ENCODE results near the gene UNK.
"Not testable (repeated sequence)": the region's sequence is repeated elsewhere in the genome, so short reads cannot be mapped to it uniquely, and the experiment has no call there.

UNK gene

DNA sequence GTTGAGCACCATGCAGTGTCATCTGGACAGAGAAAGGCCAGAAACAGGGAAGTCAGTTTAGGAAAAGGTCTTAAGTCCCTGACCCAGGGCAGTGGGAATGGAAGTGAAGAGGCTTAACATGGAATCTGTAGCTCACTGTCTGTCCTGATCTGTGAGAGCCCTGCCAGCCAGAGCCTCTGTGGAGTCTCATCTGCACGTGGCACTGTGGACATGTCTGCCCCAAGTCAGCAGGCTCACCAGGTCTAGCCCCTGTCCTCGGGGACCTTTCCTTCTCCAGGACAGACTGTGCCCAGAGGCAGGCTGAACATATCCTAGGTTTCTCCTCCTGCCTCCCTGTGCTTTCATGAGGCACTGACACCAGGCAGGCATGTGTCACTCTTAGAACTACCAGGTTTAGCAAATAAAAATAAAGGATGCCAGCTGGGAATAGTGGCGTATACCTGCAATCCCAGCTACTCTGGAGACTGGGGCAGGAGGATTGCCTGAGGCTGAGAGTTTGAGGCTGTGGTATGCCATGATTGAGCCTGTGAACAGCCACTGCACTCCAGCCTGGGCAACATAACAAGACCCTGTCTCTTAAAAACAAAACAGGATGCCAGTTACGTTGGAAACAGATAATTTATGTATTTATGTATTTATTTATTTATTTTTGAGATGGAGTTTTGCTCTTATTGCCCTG lies 22.4 kb downstream of the UNK start:
- no peak for DNase-seq
- no peak for ATAC-seq

DNA sequence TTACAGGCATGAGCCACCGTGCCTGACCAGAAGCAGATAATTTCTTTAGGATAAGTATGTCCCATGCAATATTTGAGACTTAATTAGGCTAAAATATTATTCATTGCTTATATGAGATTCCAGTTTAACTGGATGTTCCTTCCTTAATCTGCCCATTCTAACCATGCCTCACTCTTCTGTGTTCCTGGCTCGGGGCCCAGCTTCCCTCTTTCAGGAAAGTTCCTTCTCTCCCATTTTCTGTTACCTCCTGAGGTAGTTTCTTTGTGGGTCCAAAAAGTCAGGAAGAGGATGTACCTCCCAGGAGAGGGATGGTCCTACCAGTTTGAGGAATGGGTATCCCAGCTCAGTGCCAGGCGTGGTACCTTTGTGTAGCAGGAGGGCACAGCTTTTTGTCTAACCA lies 23.3 kb downstream of the UNK start:
- DNase-seq (no peak), ATAC-seq (no peak)

DNA sequence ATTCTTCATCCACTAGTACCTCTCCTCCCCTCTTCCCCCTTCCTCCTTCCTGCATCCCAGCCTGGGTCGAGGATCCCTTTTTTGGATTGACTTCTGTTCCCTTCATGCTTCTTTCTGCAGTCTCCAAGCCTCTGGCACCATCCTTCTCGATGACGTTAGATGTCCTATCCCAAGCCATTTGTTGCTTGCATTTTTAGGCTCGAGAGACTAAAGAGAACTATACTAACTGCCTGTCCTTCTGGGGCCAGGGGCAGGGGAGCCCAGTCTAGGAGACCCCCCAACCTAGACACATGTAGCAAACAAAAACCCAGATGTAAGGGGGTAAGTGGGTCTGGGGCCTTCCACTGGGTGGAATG lies 23.9 kb downstream of the UNK start:
- ATAC-seq, result no peak
- DNase-seq, result no peak

- no peak for DNase-seq
- no peak for ATAC-seq
Observed at GRCh38 chr17:75808905-75809621, 24.5 kb downstream of the UNK start.

DNA sequence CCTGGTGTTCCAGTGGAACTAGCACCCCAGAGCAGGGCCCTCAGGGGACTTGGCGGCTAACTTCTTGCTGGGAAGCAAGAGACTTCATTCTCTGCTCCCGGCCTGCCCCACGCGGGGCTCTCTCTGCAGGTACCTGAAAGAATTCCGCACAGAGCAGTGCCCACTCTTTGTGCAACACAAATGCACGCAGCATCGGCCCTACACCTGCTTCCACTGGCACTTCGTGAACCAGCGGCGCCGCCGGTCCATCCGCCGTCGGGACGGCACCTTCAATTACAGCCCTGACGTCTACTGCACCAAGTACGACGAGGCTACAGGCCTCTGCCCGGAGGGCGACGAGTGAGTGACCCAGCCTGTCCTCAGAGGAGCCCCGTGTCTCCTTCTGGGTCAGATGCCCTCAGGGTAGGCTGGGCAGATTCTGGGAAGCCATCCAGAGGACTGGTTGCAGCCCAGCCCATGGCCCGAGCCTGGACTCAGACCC lies 25.1 kb downstream of the UNK start:
- DNase-seq, result no peak
- no peak for ATAC-seq

DNA sequence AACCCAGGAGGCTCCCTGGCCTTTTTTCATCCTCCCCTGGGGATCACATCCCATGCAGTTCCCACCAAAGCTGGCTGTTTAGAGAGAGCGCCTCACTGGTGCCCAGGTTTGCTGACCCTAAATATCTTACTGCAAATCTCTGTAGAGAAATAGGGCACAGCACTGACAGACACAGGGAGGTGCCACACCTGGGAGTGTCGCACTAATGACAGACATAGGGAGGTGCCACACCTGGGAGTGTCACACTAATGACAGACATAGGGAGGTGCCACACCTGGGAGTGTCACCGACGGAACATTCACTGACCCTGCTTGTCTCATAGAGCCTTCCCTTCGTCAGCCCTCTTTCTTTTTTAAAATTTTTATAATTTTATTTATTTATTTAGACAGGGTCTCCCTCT lies 25.6 kb downstream of the UNK start:
- ATAC-seq (no peak), DNase-seq (no peak)

GRCh38 chr17:75810756-75811155 lies 26.1 kb downstream of the UNK start:
- not testable (repeated sequence) for ATAC-seq

DNA sequence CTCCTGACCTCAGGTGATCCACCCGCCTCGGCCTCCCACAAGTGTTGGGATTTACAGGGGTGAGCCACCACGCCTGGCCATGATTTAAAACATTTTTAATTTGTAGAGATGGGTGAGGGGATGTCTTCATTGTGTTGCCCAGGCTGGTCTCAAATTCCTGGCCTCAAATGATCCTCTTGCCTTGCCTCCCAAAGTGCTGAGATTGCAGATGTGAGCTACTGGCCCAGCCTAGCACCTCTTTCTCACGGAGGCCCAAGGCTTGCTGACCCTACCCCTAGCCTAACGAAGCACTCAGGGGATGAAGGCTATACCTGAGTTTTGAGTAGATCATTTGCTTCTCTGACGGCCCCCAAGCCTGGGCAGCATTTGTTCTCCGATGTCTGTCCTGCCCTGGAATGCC lies 26.6 kb downstream of the UNK start:
- ATAC-seq, result no peak
- no peak for DNase-seq

More at GRCh38 chr17:75810756-75811155, 26.1 kb downstream of the UNK start:
- not testable (repeated sequence) for DNase-seq

GRCh38 chr17:75812096-75813013 lies 27.7 kb downstream of the UNK start:
- ATAC-seq, result no peak

GRCh38 chr17:75813081-75814020 lies 28.7 kb downstream of the UNK start:
- no peak for ATAC-seq

More at GRCh38 chr17:75812096-75813013, 27.7 kb downstream of the UNK start:
- no peak for DNase-seq

GRCh38 chr17:75814021-75814395 lies 29.4 kb downstream of the UNK start:
- no peak for DNase-seq
- no peak for ATAC-seq

More at GRCh38 chr17:75813081-75814020, 28.7 kb downstream of the UNK start:
- no peak for DNase-seq

DNA sequence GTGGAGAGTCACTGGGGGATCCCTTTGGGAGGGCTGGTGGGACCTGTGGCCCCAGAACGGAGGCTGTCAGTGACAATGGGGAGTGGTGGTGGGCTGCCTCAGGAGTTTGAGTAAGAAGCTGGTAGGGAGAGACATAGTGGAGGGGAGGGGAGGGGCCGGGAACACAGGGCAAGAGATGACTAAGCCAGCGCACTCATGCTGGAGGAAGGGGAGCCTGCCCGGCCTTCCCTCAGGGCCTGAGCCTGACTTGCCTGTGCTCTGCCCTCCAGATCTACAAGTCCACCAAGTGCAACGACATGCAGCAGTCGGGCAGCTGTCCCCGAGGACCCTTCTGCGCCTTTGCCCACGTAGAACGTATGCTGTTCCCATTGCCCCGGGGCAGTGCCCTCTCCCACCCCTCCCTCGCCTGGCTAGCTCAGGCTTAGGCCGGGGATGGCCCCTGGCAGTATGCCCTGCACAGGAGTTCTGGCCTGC lies 30.3 kb downstream of the UNK start:
- ATAC-seq (no peak), DNase-seq (no peak)

- DNase-seq (no peak), ATAC-seq (no peak)
Observed at GRCh38 chr17:75815399-75815798, 30.8 kb downstream of the UNK start.

- no peak for DNase-seq
- no peak for ATAC-seq
Observed at GRCh38 chr17:75816693-75817092, 32.1 kb downstream of the UNK start.

DNA sequence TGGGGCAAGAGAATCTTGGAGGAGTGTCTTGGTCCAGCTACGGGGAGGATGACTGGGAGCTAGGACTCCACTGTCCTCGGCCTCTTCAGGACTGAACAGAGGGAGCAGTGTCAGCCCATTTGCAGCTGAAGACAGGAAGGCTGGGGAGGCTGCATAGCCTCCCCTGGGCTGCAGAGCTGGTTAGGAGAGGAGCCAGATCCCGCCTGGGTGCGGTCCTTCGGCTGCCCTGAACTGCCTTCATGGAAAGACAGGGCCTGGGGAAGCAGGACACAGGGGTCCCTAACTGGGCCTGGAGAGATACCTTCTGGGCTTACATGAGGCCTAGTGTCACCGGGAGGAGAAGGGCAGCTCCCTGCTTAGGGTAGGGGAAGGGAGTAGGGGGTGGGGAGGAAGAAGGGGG lies 33.0 kb downstream of the UNK start:
- no peak for ATAC-seq
- DNase-seq, result no peak

GRCh38 chr17:75818326-75818885 lies 33.8 kb downstream of the UNK start:
- no peak for ATAC-seq
- DNase-seq, result no peak

DNA sequence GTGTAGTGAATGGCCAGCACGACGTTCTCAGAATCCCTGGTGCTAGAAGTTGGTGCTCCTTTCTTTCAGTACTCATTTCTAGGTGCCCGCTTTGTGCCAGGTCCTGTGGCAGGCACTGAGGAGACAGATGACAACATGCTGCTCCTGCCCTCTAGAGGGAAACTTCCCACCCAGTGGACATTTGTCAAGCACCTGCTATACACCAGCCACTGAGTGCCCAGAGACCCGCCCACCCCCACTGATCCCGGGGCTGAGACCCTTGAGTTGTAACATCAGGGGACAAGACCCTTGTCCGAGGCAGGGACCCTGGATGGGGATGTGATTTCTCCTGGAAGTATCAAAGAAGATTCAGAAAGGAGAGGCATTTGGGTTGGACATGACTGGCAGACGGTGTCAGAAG lies 34.5 kb downstream of the UNK start:
- ATAC-seq (no peak), DNase-seq (no peak)

DNA sequence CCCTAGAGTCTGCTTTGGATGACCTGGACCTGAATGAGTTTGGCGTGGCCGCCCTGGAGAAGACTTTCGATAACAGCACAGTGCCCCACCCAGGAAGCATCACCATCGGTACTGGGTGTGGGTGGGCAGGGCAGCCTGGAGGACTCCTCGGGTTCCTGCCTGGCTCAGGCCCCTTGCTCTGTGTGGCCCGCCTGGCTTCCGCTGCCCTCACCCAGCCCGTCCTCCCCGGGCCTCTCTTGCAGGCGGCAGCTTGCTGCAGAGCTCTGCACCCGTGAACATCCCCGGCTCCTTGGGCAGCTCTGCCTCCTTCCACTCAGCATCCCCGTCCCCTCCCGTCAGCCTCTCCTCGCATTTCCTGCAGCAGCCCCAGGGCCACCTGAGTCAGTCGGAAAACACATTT lies 35.1 kb downstream of the UNK start:
- DNase-seq (no peak), ATAC-seq (no peak)

GRCh38 chr17:75820094-75821080 lies 35.8 kb downstream of the UNK start:
- no peak for ATAC-seq
- DNase-seq, result no peak

GRCh38 chr17:75821552-75821951 lies 36.9 kb downstream of the UNK start:
- ATAC-seq, result no peak
- no peak for DNase-seq

All from stimulated activated naive CD8-positive, alpha-beta T cell treated with anti-CD3 and anti-CD28 coated beads, Interleukin-15, Interleukin-2, amounts not matched to agents 100 U/mL and 50 U/mL, for 24 hours (primary cell).